Superior temporal gyrus (tissue), 1 donor: Measurements from ENCODE around the gene HEXIM2.
A peak's percentile ranks its signal among the peaks of the same experiment; 100 is the strongest.
"Not testable (repeated sequence)": the region's sequence is repeated elsewhere in the genome, so short reads cannot be mapped to it uniquely, and the experiment has no call there.

Experiments
- DNase-seq: peaks from one replicate; pipeline ENCODE4 v3.0.0-alpha.2; 2016; ENCODE audit errors: extremely low spot score

HEXIM2 gene

GRCh38 chr17:45168991-45169752 lies 7.5 kb downstream of the HEXIM2 start:
- DNase-seq = no peak

GRCh38 chr17:45170280-45170930 lies 8.7 kb downstream of the HEXIM2 start:
- peak; percentile 10 for DNase-seq

GRCh38 chr17:45170931-45171337 lies 9.3 kb downstream of the HEXIM2 start:
- DNase-seq = peak; percentile 29

GRCh38 chr17:45171338-45172231 lies 9.9 kb downstream of the HEXIM2 start:
- DNase-seq = no peak

- no peak for DNase-seq
Measured at GRCh38 chr17:45172232-45172540, 10.5 kb downstream of the HEXIM2 start.

- DNase-seq = peak; percentile 88
Measured at GRCh38 chr17:45172541-45173286, 11.0 kb downstream of the HEXIM2 start.

- no peak for DNase-seq
Measured at GRCh38 chr17:45175759-45176115, 14.1 kb downstream of the HEXIM2 start.

- no peak for DNase-seq
Measured at GRCh38 chr17:45177563-45177962, 15.9 kb downstream of the HEXIM2 start.

GRCh38 chr17:45184144-45184543 lies 22.5 kb downstream of the HEXIM2 start:
- no peak for DNase-seq

GRCh38 chr17:45186801-45187354 lies 25.2 kb downstream of the HEXIM2 start:
- no peak for DNase-seq

- DNase-seq = no peak
Measured at GRCh38 chr17:45189009-45189408, 27.3 kb downstream of the HEXIM2 start.

- no peak for DNase-seq
Measured at GRCh38 chr17:45190503-45191255, 29.0 kb downstream of the HEXIM2 start.

GRCh38 chr17:45195424-45195823 lies 33.7 kb downstream of the HEXIM2 start:
- no peak for DNase-seq

- no peak for DNase-seq
Measured at GRCh38 chr17:45197108-45197507, 35.4 kb downstream of the HEXIM2 start.

GRCh38 chr17:45197555-45198334 lies 36.1 kb downstream of the HEXIM2 start:
- DNase-seq = peak; percentile 89

GRCh38 chr17:45200701-45201100 lies 39.0 kb downstream of the HEXIM2 start:
- DNase-seq = no peak

- no peak for DNase-seq
Measured at GRCh38 chr17:45201457-45201856, 39.8 kb downstream of the HEXIM2 start.

- DNase-seq = not testable (repeated sequence)
Measured at GRCh38 chr17:45201880-45202279, 40.2 kb downstream of the HEXIM2 start.

- DNase-seq = peak; percentile 96
Measured at GRCh38 chr17:45218895-45219661, 57.4 kb downstream of the HEXIM2 start.
